Measurements from ENCODE around the gene FOXO6.

DNA sequence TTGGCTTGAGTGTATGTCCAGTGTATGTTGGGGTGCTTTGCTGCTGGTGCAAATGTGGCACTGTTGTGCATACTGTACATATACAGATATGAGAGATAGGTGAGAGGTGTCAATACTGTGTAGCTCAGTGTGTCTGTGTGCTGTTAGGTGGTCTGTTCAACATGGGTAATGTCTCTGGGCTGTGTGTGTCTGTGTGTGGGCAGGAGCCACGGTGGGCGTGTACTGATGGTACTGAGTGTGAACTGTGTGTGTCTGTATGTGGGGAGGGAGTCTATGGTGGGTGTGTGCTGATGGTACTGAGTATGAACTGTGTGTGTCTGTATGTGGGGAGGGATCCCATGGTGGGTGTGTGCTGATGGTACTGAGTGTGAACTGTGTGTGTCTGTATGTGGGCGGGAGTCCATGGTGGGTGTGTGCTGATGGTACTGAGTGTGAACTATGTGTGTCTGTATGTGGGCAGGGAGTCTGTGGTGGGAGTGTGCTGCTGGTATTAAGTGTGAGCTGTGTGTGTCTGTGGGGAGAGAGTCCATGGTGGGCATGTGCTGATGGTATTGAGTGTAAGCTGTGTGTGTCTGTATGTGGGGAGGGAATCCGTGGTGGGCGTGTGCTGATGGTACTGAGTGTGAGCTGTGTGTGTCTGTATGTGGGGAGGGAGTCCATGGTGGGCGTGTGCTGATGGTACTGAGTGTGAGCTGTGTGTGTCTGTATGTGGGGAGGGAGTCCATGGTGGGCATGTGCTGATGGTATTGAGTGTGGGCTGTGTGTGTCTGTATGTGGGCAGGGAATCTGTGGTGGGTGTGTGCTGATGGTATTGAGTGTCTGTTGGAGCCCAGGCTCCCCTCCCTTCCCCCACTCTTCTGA, 32.2 kb upstream of the FOXO6 start:
- TF ChIP-seq, protein P1, sequence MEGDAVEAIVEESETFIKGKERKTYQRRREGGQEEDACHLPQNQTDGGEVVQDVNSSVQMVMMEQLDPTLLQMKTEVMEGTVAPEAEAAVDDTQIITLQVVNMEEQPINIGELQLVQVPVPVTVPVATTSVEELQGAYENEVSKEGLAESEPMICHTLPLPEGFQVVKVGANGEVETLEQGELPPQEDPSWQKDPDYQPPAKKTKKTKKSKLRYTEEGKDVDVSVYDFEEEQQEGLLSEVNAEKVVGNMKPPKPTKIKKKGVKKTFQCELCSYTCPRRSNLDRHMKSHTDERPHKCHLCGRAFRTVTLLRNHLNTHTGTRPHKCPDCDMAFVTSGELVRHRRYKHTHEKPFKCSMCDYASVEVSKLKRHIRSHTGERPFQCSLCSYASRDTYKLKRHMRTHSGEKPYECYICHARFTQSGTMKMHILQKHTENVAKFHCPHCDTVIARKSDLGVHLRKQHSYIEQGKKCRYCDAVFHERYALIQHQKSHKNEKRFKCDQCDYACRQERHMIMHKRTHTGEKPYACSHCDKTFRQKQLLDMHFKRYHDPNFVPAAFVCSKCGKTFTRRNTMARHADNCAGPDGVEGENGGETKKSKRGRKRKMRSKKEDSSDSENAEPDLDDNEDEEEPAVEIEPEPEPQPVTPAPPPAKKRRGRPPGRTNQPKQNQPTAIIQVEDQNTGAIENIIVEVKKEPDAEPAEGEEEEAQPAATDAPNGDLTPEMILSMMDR (IDR thresholded peaks at IDR 0.05; ENCODE audit: low read length), result no peak
- no peak for TF ChIP-seq EZH2 (IDR thresholded peaks at IDR 0.05; ENCODE audit: borderline replicate concordance, low read length)
